Measurements from ENCODE around the gene ANGPTL2. TPM values are rescaled to one million over a fixed set of nuclear protein-coding genes. Genes with fewer than 3 reads are reported as not detected.
A peak's percentile ranks its signal among the peaks of the same experiment; 100 is the strongest.

ANGPTL2 gene
- total RNA-seq, 1 donor from 2014 or later = 65.8 TPM

GRCh38 chr9:127116088-127116726 is 6.2 kb downstream of the ANGPTL2 start:
- no peaks in the 10 kb centered on the region for H3K36me3 ChIP-seq
- TF ChIP-seq, protein P1, sequence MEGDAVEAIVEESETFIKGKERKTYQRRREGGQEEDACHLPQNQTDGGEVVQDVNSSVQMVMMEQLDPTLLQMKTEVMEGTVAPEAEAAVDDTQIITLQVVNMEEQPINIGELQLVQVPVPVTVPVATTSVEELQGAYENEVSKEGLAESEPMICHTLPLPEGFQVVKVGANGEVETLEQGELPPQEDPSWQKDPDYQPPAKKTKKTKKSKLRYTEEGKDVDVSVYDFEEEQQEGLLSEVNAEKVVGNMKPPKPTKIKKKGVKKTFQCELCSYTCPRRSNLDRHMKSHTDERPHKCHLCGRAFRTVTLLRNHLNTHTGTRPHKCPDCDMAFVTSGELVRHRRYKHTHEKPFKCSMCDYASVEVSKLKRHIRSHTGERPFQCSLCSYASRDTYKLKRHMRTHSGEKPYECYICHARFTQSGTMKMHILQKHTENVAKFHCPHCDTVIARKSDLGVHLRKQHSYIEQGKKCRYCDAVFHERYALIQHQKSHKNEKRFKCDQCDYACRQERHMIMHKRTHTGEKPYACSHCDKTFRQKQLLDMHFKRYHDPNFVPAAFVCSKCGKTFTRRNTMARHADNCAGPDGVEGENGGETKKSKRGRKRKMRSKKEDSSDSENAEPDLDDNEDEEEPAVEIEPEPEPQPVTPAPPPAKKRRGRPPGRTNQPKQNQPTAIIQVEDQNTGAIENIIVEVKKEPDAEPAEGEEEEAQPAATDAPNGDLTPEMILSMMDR (IDR thresholded peaks at IDR 0.05) = no peak
- no peak for TF ChIP-seq POLR2AphosphoS5 (IDR thresholded peaks at IDR 0.05; ENCODE audit: insufficient read depth in 1 of 2, low read depth in 1 of 2)
- TF ChIP-seq POLR2A (IDR thresholded peaks at IDR 0.05) = no peak
- no peak overlapping the region for H3K4me3 ChIP-seq
- intact Hi-C loops (cut with DNase I) = no loop called here
- peak overlapping the region; percentile 38 for H3K27ac ChIP-seq
- H3K9me3 ChIP-seq = no peaks in the 10 kb centered on the region
- no peak for DNase-seq (ENCODE audit: extremely low spot score in 2 of 2)
- H3K27me3 ChIP-seq = no peaks in the 10 kb centered on the region
- peaks cover 91% of the 10 kb centered on the region for H3K4me1 ChIP-seq

DNA sequence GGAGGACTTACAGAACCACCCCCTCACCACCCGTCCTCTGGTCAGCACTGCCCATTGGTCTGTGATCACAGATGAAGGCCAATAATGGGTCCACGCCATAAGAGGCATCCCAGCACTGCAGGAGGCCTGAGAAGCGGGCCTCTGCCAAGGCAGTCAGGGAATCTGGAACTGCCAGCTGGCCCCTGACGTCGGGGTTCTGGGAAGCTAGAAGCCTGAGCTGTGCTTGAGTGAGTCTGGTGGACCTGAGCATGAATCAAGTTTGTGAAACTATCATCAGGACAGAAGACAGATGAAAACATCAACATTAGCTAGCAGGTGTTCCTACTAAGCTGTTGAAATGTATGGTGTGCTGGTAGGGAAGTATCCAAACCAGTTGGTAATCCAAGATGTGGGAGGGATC is 7.8 kb downstream of the ANGPTL2 start:
- no peak for DNase-seq (ENCODE audit: extremely low spot score in 2 of 2)
- Histone ChIP-seq H3K27ac (peak overlapping the region; percentile 33), H3K9me3 (no peaks in the 10 kb centered on the region), H3K4me3 (no peak overlapping the region), H3K36me3 (no peaks in the 10 kb centered on the region), H3K4me1 (peaks cover 84% of the 10 kb centered on the region), H3K27me3 (no peaks in the 10 kb centered on the region)
- TF ChIP-seq POLR2AphosphoS5 (IDR thresholded peaks at IDR 0.05; ENCODE audit: insufficient read depth in 1 of 2, low read depth in 1 of 2) = no peak
- intact Hi-C loops (cut with DNase I) = no loop called here

GRCh38 chr9:127113191-127113972 is 9.1 kb downstream of the ANGPTL2 start:
- TF ChIP-seq, protein P1 (IDR thresholded peaks at IDR 0.05) = no peak
- TF ChIP-seq POLR2A (IDR thresholded peaks at IDR 0.05) = no peak
- DNase-seq (ENCODE audit: extremely low spot score in 2 of 2) = no peak
- H3K4me3 ChIP-seq = no peak overlapping the region
- intact Hi-C loops (cut with DNase I) = no loop called here
- no peaks in the 10 kb centered on the region for H3K27me3 ChIP-seq
- H3K9me3 ChIP-seq = no peaks in the 10 kb centered on the region
- peak overlapping the region; percentile 72 for H3K27ac ChIP-seq
- H3K36me3 ChIP-seq = peaks cover 0 to under 1% of the 10 kb centered on the region in 2 donors
- H3K4me1 ChIP-seq = peaks cover 78% of the 10 kb centered on the region

DNA sequence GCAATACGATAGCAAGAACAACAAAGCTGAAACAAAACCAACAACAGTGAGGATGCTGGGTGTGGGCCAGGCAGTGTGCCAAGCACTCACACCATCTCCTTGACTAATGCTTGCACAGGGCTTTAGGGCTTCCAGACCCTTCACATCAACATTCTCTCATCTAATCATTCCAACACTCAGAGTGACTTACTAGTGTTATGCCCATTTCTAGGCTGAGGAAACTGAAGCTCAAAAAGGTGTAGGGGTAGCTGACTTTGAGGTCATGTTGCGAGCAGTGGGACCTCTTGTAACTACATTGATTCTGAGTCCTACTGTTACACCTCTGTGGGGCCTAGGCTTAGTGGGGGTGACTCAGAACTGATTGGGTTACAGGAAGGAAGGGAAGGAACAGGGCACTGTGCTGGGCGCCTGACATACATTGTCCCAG is 9.7 kb downstream of the ANGPTL2 start:
- TF ChIP-seq POLR2A (IDR thresholded peaks at IDR 0.05) (no peak), POLR2AphosphoS5 (IDR thresholded peaks at IDR 0.05; ENCODE audit: insufficient read depth in 1 of 2, low read depth in 1 of 2) (no peak)
- TF ChIP-seq, protein P1 (IDR thresholded peaks at IDR 0.05) = no peak
- peak overlapping the region; percentile 72 for H3K27ac ChIP-seq
- no peaks in the 10 kb centered on the region for H3K27me3 ChIP-seq
- no peak for DNase-seq (ENCODE audit: extremely low spot score in 2 of 2)
- peaks cover 77% of the 10 kb centered on the region for H3K4me1 ChIP-seq
- H3K9me3 ChIP-seq = no peaks in the 10 kb centered on the region
- H3K36me3 ChIP-seq = peaks cover 0 to 7% of the 10 kb centered on the region in 2 donors
- intact Hi-C loops (cut with DNase I) = no loop called here
- no peak overlapping the region for H3K4me3 ChIP-seq

DNA sequence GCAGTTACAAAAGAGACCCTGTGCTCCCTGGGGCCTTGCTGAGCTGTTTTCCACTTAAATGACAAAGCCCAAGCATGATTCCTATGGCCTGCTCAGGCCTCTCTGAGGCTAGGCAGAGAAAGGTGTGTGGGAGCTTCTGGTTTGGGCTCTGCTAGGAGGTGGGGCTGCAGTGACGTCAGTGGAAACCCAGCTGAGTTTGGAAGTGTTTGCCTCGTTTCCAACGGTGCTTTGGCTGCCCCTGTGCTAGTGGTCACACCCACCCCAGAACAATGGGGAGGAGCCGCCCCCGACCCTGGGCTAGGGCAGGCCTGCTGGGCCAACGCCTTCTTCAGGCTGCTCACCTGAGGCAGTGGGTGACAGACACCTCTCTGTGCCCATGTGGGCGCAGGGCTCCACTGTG is 10.4 kb downstream of the ANGPTL2 start:
- intact Hi-C loops (cut with DNase I) = no loop called here
- H3K4me3 ChIP-seq = no peak overlapping the region
- peaks cover 0 to 10% of the 10 kb centered on the region in 2 donors for H3K36me3 ChIP-seq
- DNase-seq (ENCODE audit: extremely low spot score in 2 of 2) = no peak
- peaks cover 76% of the 10 kb centered on the region for H3K4me1 ChIP-seq
- H3K27ac ChIP-seq = peak overlapping the region; percentile 72
- H3K9me3 ChIP-seq = no peaks in the 10 kb centered on the region
- peak in 1 of 2 donors; percentile 37 for TF ChIP-seq POLR2AphosphoS5 (IDR thresholded peaks at IDR 0.05; ENCODE audit: insufficient read depth in 1 of 2, low read depth in 1 of 2)
- TF ChIP-seq, protein P1 (IDR thresholded peaks at IDR 0.05) = no peak
- H3K27me3 ChIP-seq = no peaks in the 10 kb centered on the region

Measured in vagina (tissue), 2 donors.